Endothelial cell of umbilical vein (primary cell): Measurements from ENCODE around the gene MROH7. TPM values are rescaled to one million over a fixed set of nuclear protein-coding genes. Genes with fewer than 3 reads are reported as not detected.

ENCODE experiments used
- BruUV-seq: library from RNA; stranded (reverse); fragments of 400-500 nt; replicated peaks from 2 replicates; lab custom pipeline; 2021; lab: Mats Ljungman, UMichigan
- CTCF ChIA-PET: fragments of 300-600, 350-600 bp; sonication (Branson Sonifier 250); formaldehyde crosslinking; loops from one replicate; lab custom pipeline; 2021; ENCODE audit warnings: antibody characterized with exemption, inconsistent platforms; lab: Charles Lee
- POLR2A ChIA-PET: fragments of 300-600, 350-600 bp; sonication (Branson Sonifier 250); formaldehyde crosslinking; loops from one replicate; lab custom pipeline; 2021; ENCODE audit warnings: antibody characterized with exemption, inconsistent platforms; lab: Charles Lee
- DNase-seq: peaks from one replicate; pipeline ENCODE4 v3.0.0-alpha.2; 2011; ENCODE audit warnings: low read depth, low spot score
- FAIRE-seq: peaks from 2 replicates; lab custom pipeline; 2011; peaks lifted over from hg19 to GRCh38; lab: Jason Lieb, UNC
- H2AFZ ChIP-seq: 2 replicates; pipeline ENCODE4 v1.6.0; 2012; ENCODE audit warnings: low read depth, low read length, control low read depth, inconsistent platforms
- H3K27ac ChIP-seq: 2 replicates; pipeline ENCODE4 v1.5.1; 2011; ENCODE audit warnings: low read depth, mild to moderate bottlenecking, control low read depth, low read length, moderate library complexity; ENCODE audit not compliant: insufficient read depth
- H3K27me3 ChIP-seq, 2 experiments: 2 replicates each; pipeline versions ENCODE4 v1.6.0 to v1.6.1; 2011; ENCODE audit warnings: low read length in 2 of 2, mixed read lengths in 1 of 2; ENCODE audit not compliant: control insufficient read depth in 2 of 2, insufficient read depth in 2 of 2
- H3K36me3 ChIP-seq, 2 experiments: 2 replicates in 1 of 2; 3 replicates in 1 of 2; pipeline ENCODE4 v1.5.1; 2011; ENCODE audit warnings: low read length in 2 of 2, mild to moderate bottlenecking in 1 of 2, moderate library complexity in 1 of 2; ENCODE audit not compliant: control insufficient read depth in 2 of 2, insufficient read depth in 2 of 2; ENCODE audit errors: extremely low read depth in 1 of 2
- H3K4me1 ChIP-seq: 3 replicates; pipeline ENCODE4 v1.5.1; 2011; ENCODE audit warnings: mild to moderate bottlenecking, low read length; ENCODE audit not compliant: control insufficient read depth, insufficient read depth; ENCODE audit errors: extremely low read depth
- H3K4me2 ChIP-seq: 2 replicates; pipeline ENCODE4 v1.6.1; 2011; ENCODE audit warnings: low read length, control low read depth, mixed read lengths; ENCODE audit not compliant: insufficient read depth
- H3K4me3 ChIP-seq, 3 experiments: fragments of 200-600 bp in 1 of 3; sonication (generic), shearing (Covaris generic) in 1 of 3; replicated peaks in 1 of 3; 2 replicates each; pipeline ENCODE4 v1.5.1; 2011 to 2016; ENCODE audit warnings: control low read depth in 3 of 3, low read length in 3 of 3, mild to moderate bottlenecking in 2 of 3, inconsistent platforms in 1 of 3, low read depth in 1 of 3, moderate library complexity in 1 of 3; ENCODE audit not compliant: insufficient read depth in 1 of 3
- H3K79me2 ChIP-seq: 2 replicates; pipeline ENCODE4 v1.6.0; 2012; ENCODE audit warnings: low read length, inconsistent platforms; ENCODE audit not compliant: control insufficient read depth, insufficient read depth
- H3K9ac ChIP-seq: replicated peaks from 2 replicates; pipeline ENCODE3; 2011; ENCODE audit warnings: low read length, control low read depth; ENCODE audit not compliant: insufficient read depth; ENCODE audit errors: extremely low read depth
- H3K9me1 ChIP-seq: replicated peaks from 3 replicates; pipeline ENCODE4 v1.6.0; 2011; ENCODE audit warnings: mild to moderate bottlenecking, low read length; ENCODE audit not compliant: control insufficient read depth, insufficient read depth; ENCODE audit errors: extremely low read depth
- H3K9me3 ChIP-seq: replicated peaks from 2 replicates; pipeline ENCODE4 v1.5.1; 2012; ENCODE audit warnings: low read length, inconsistent platforms; ENCODE audit not compliant: control insufficient read depth, insufficient read depth
- H4K20me1 ChIP-seq: replicated peaks from 2 replicates; pipeline ENCODE3; 2011; ENCODE audit warnings: mild to moderate bottlenecking, low read length; ENCODE audit not compliant: control insufficient read depth, insufficient read depth; ENCODE audit errors: extremely low read depth
- FOS ChIP-seq: IDR thresholded peaks from 2 replicates; pipeline ENCODE4 v1.6.1; 2011; ENCODE audit warnings: mild to moderate bottlenecking, low read length, moderate library complexity, borderline replicate concordance; ENCODE audit not compliant: insufficient read depth
- GATA2 ChIP-seq: IDR thresholded peaks from 2 replicates; pipeline ENCODE4 v1.7.0; 2011; ENCODE audit warnings: low read depth, mild to moderate bottlenecking, moderate library complexity, mixed read lengths, low read length; ENCODE audit not compliant: insufficient read length, insufficient read depth
- MYC ChIP-seq: IDR thresholded peaks from one replicate; pipeline ENCODE4 v1.6.1; 2011; ENCODE audit warnings: mild to moderate bottlenecking, low read depth, low read length
- POLR2A ChIP-seq: IDR thresholded peaks from 2 replicates; pipeline ENCODE4 v1.6.1; 2012; ENCODE audit warnings: low read depth, mild to moderate bottlenecking, control low read depth, low read length
- POLR2AphosphoS5 ChIP-seq: IDR thresholded peaks from 2 replicates; pipeline ENCODE4 v1.6.1; 2012; ENCODE audit warnings: low read depth, mild to moderate bottlenecking, control low read depth, low read length, moderate library complexity; ENCODE audit not compliant: insufficient read depth
- dilution Hi-C: fragments of 300-500 bp; cut with MboI; formaldehyde crosslinking; loops from one replicate; pipeline ENCODE4 v1.15.0; 2019; ENCODE audit warnings: low sequenced_read_pairs; ENCODE audit not compliant: extremely low pct_ligation_motif_present
- intact Hi-C: fragments of 100-400 bp; cut with micrococcal nuclease; formaldehyde crosslinking; loops from one replicate; pipeline ENCODE4 v1.10.0; 2022
- polyA plus RNA-seq, 4 experiments: library from polyadenylated mRNA; depleted of rRNA in 3 of 4; stranded (reverse) in 3 of 4; unstranded in 1 of 4; fragments of >200 nt; gene quantifications; 2 replicates each; pipeline versions ENCODE4 v1.2.1 to v1.2.3, GENCODE V29; 2011 to 2012; ENCODE audit warnings: missing spikeins in 1 of 4
- total RNA-seq: library from RNA; stranded (reverse); gene quantifications from 2 replicates; pipeline ENCODE4 v1.2.3, GENCODE V29; 2021
- TF ChIP-seq, protein P1 (sequence below): IDR thresholded peaks from 2 replicates; pipeline ENCODE4 v1.6.1; 2011; ENCODE audit not compliant: insufficient read depth, insufficient read length
- TF ChIP-seq, protein P2 (sequence below), 2 donors: IDR thresholded peaks; 1 replicate in 1 of 2; 2 replicates in 1 of 2; pipeline ENCODE4 v1.5.1; 2011; ENCODE audit warnings: low read length in 2 of 2, mild to moderate bottlenecking in 2 of 2, moderate library complexity in 2 of 2, control low read depth in 1 of 2, inconsistent platforms in 1 of 2, low read depth in 1 of 2; ENCODE audit not compliant: insufficient read depth in 1 of 2; ENCODE audit errors: extremely low read depth in 1 of 2

The MROH7 gene
- total and polyA plus RNA-seq, 2 donors (not counting 3 experiments of a cell fraction or from before 2014, with no cell fraction given) = 0.06 to 0.24 TPM

DNA sequence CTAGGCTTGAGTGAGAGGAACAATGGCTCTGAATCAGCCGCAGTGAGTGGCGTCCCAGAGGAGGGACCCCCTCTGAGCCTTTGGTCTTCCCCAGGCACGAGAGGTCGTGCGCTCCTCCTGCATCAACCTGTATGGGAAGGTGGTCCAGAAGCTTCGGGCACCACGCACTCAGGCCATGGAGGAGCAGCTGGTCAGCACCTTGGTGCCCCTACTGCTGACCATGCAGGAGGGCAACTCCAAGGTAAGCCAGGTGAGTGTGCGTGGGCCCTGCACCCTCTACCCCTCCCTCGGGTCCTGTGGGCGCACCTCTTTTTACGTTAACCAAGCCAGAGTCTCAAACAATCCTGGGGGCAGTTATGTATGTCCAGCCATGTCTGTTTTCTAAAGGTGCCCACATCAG, 60.4 kb downstream of the MROH7 start:
- ChIA-PET POLR2A (no interaction called here), CTCF (no interaction called here)
- Histone ChIP-seq H3K79me2 (no peaks in the 10 kb centered on the region), H3K9ac (no peak overlapping the region), H4K20me1 (no peaks in the 10 kb centered on the region), H3K9me1 (no peaks in the 10 kb centered on the region), H3K4me1 (no peaks in the 10 kb centered on the region), H3K4me3 (no peak overlapping the region), H3K27ac (no peak overlapping the region), H3K36me3 (no peaks in the 10 kb centered on the region), H3K27me3 (peaks cover 0 to 2% of the 10 kb centered on the region in 2 experiments), H3K9me3 (no peaks in the 10 kb centered on the region), H3K4me2 (no peak overlapping the region), H2AFZ (no peak overlapping the region)
- BruUV-seq = no TSS peak
- TF ChIP-seq POLR2A = no peak
- TF ChIP-seq POLR2AphosphoS5 = no peak
- TF ChIP-seq, protein P1, sequence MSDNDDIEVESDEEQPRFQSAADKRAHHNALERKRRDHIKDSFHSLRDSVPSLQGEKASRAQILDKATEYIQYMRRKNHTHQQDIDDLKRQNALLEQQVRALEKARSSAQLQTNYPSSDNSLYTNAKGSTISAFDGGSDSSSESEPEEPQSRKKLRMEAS = no peak
- no peak for TF ChIP-seq FOS
- no peak for TF ChIP-seq GATA2
- TF ChIP-seq, protein P2, sequence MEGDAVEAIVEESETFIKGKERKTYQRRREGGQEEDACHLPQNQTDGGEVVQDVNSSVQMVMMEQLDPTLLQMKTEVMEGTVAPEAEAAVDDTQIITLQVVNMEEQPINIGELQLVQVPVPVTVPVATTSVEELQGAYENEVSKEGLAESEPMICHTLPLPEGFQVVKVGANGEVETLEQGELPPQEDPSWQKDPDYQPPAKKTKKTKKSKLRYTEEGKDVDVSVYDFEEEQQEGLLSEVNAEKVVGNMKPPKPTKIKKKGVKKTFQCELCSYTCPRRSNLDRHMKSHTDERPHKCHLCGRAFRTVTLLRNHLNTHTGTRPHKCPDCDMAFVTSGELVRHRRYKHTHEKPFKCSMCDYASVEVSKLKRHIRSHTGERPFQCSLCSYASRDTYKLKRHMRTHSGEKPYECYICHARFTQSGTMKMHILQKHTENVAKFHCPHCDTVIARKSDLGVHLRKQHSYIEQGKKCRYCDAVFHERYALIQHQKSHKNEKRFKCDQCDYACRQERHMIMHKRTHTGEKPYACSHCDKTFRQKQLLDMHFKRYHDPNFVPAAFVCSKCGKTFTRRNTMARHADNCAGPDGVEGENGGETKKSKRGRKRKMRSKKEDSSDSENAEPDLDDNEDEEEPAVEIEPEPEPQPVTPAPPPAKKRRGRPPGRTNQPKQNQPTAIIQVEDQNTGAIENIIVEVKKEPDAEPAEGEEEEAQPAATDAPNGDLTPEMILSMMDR (IDR thresholded peaks at IDR 0.05; ENCODE audit: extremely low read depth in 1 of 2, insufficient read depth in 1 of 2, low read depth in 1 of 2, low read length in 2 of 2) = no peak
- TF ChIP-seq MYC = no peak
- FAIRE-seq (no peak), DNase-seq (no peak)
- intact Hi-C loops = no loop called here
- dilution Hi-C loops = no loop called here
